Measurements from ENCODE around the gene CCDC86.

The CCDC86 gene

DNA sequence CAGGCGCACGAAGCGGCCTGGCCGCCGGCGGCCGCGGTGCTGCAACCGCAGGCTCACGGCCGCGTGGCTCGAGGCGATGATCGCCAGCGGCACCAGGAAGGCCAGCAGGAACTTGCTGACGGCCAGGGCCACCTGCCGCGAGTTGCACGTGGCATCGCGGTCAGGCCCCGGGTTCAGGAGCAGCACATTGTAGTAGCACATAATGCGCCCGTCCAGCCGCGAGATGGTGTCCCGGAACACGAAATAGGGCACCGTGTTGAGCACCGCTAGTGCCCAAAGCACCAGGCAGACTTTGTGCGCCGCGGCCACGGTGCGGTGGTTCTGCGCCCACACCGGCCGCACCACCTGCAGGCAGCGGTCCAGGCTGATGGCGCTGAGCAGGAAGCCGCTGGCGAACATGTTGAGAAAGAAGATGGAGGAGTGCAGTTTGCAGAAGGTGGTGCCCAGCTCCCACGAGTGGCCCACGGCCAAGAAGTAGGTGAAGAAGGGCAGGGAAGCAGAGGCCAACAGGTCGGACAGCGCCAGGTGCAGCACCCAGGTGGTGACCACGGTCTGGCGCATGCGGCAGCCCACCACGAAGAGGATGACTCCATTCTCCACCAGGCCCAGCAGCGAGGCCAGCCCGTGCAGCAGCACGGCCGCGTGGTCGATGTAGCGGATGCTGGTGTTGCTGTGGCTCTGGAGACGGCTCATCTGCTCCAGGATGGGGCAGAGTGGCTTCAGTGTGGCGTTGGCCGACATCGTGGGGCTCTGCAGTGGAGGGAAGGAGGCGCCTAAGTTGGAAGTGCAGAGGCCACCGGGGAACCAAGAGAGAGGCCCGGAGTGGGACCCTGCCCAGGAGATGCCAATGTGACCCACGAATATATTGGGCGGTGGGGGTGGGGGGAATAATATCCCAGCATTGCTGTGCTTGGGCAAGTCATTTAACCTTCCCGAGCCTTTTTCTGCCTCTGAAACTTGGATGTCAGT is 11.4 kb downstream of the CCDC86 start:
- no peak for DNase-seq (ENCODE audit: low read depth)

DNA sequence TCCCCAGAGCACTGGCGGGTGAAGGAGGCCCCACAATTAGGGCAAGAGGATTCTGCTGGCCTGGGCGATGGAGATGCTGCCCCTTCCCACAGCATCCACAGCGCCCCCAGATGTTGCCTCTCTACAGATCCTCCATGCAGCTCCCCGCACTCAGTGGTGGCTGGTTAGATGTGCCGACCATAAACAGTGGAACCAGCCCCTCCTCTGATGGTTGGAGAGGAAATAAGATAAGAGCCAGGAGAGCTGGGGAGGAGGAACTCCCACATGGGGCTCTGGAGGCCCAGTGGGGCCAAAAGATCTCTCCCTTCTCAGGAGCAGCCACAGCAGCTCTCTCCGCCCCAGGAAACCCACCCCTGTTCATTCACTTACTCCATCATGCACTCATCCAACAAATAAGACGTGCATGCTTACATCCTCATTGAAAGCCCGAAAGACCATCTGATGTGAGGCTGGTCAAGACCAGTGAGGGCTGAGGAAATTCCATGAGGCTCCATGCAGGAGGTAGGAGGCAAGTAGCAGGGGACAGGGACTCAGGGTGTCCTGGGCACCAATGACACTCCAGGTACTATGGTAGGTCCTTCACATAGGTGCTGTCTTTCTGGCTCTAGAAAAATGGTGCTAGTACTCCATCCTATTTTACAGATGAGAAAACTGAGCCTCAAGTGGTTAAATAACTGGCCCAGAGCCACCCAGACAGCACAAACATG is 12.4 kb downstream of the CCDC86 start:
- DNase-seq (ENCODE audit: low read depth), result no peak

DNA sequence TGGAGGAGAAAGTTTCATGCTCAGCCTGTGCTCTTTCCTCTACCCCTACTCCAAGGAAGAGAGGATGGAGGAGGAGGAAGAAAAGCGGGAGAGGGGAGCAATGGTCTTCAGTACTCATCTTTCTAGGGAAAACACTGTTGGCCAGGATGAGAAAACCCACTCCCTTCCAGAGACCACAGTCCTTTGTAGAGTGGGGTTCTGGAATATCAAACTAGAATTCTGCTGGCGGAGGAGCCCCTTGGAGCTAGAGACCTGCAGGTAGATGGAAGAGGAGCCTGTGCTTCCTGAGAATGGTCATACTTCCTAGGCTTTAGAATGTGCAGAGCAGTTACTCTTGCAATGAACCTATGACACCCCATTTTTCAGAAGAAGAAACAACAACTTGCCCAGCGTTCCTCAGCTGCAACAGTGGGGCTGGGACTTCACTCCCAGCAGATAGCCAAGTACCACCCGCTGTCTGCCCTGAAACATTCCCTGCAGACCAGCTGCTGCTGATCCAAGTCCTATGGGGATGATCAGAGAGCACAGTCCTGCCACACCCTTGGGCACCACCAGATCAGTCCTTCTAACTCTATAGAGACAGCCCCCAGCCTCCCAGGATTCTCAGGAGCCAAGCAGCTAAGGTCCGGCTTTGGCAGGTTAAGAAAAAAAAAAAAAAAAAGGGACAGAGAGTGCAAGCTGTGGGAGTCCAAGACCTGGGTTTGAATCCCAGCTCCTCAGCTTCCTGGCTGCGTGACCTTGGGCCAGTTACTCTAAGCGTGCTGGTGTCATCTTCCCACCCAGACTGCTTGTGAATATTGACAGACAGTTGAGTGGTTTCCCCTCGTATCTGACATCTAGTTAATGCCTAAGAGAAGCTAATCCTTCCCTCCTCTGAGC is 13.2 kb downstream of the CCDC86 start:
- no peak for DNase-seq (ENCODE audit: low read depth)

DNA sequence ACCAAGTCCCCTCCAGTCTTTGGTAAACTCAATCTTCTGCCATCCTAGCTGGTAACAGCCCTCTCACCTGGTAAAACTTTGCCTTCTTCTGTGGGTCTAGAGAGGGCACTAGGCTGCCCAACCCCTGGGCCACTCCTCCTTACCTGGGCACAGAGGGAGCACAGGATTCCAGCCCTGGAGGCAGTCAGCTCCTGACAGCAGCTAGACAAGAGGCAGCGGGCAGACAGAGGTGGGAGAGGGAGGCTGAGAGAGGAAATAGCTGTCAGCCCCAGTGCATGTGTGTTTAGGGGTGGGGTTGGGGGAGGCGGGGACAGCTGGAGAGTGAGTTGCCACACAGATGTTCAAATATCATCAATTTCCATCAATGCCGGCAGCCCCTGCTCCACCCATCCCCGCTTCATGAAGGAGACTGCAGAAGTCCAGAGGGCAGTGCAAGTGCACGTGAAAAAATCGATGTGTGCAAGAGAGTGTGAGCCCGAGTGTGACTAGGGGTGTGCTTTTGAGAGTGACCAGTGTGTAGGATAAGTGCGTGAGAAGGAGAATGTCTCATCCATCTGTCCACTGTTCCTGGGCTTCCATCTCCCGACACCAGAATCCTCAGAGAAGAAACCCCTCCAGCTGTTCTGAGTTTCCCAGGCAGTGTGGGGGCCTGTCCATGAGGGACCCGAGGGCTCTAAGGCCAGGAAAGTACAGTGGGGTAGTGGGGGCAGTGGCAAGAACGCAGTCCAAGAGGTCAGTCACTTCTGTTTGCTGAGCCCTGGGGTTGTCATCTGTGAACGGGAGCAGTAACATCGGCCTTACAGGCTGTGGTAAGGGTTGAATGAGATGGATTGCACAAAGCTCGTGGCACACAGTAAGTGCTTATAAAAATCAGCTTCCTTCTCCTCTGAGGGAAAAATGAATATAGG is 14.1 kb downstream of the CCDC86 start, which contains the start of gene PTGDR2:
PTGDR2 (minus strand) TSS at position 225 of the 908 bp plus-strand sequence. CDS start 2,228 bp downstream, outside the sequence.
- DNase-seq (ENCODE audit: low read depth), result no peak

DNA sequence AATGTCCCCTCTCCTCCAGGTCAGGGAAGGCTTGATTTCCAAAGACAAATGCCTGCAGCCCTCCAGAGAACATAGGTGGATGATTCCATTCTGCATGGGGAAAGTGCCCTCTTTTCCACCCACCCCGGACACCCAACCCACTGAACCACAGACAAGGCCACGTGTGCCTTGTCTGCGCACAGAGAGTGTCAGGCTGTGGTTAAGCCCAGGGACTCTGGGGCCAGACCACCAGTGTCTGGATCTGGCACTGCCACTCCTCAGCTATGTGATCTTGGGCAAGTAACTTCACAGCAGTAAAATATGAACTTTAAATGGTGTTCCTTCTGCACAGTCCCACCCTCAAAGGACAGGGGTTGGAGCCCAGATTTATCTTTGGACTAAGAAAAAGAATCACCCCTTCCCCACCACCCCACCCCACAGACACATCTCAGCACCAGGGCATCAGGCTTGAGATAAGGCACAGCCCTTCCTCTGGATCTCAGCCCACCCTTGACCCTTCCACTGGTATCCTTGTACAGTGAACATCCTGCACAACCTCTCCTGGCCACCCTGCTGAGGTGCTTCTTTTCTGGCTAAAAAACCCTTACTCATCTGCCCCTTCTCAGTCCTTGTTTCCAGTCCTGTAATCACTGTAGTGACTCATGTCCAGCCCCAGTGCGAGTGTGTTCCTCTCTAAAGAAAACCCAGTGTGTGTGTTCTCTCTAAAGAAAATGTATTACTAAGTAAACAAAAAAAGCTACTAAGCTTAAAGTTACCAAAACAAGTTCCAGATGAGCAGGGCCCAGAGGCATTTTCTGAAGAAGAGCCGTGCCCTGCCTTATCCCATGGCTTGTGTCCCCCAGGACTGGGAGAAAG is 15.7 kb downstream of the CCDC86 start:
- no peak for DNase-seq (ENCODE audit: low read depth)

DNA sequence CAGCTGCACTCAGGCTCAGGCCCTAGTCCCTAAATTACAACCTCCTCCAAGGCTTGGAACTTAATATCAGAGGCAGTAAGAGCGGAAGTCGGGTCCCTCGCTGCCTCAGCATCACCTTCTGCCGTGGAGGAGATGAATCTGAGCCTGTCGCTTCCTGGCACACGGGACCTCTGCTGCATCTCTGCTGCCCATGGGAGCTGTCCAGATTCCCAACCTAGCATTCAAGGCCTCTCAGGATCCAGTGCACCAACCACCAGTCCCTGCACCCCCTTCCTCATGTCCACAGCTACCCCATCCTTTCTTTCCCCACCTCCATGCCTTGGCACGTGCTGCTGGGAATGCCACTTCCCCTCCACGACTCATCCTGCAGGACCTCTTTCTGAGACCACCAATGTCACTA is 16.3 kb downstream of the CCDC86 start:
- DNase-seq (ENCODE audit: low read depth), result no peak

DNA sequence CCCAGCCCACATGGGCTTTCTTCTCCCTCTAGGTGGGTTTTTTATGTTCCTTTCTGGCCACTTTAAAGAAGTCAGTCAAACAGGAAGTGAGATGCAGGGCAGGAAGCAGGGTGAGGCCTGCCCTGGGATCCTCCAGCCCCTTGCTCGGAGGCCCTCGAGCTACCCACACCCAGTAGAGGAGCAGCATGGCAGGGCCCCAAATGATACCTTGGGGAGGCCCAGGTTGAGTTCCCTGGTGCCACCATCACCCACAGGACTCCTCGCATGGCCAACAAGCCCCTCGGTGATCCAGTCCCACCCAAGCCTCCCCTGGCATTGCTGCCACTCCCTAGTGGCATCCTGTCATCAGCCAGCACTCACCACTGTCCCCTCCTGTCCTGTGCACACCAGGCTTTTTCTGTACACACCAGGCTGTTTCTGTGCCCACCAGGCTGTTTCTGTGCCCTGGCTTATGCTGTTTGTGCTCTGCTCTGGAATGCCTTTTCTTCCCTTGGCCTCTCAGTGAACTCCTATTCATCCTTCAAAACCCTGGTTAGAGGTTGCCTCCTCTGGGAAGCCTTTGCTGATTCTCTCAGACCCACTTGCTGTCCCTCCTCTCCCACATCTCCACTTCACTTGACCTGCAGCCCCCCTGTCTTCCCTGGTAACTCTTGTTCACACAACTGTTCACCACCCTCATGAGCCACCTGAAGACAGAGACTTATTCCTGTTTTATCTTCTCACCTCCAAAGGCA is 17.0 kb downstream of the CCDC86 start:
- DNase-seq (ENCODE audit: low read depth), result no peak

DNA sequence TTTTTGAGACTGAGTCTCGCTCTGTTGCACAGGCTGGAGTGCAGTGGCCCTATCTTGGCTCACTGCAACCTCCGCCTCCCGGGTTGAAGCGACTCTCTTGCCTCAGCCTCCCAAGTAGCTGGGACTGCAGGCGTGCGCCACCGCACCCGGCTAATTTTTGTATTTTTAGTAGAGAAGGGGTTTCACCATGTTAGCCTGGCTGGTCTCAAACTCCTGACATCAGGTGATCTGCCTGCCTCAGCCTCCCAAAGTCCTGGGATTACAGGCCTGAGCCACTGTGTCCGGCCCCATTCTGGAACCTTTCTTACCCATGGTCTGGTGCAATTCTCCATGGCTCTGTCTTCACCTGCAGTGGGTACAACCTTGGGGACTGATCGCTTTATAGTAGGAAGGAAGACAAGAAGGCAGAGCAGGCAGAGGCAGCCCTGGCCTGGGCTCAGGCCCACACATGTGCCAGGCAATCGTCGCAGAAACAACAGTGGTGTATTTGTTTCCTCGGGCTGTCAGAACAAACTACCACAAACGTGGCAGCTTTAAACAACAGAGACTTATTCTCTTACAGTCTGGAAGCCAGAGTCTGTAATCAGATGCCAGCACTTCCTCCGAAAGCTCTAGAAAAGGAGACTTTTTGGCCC is 17.8 kb downstream of the CCDC86 start:
- no peak for DNase-seq (ENCODE audit: low read depth)

DNA sequence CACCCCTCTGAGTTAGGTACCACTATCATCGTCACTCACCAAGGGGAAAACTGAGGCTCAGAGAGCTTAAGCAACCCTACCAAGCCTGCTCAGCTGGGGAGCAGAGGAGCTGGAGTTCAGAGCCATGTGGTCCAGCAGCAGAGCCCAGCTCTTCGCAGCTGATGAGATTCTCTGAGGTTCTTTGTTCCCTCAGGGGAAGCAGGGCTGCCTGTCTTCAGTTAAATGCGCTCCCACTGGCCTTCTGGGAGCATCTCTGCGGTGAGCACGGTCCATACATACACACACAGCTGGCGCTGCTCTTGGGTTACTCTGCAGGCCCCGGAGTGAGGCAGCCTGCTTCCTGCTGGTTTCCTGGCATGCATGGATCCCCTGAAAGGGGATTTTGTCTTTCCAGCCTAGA is 19.0 kb downstream of the CCDC86 start:
- DNase-seq (ENCODE audit: low read depth), result no peak

DNA sequence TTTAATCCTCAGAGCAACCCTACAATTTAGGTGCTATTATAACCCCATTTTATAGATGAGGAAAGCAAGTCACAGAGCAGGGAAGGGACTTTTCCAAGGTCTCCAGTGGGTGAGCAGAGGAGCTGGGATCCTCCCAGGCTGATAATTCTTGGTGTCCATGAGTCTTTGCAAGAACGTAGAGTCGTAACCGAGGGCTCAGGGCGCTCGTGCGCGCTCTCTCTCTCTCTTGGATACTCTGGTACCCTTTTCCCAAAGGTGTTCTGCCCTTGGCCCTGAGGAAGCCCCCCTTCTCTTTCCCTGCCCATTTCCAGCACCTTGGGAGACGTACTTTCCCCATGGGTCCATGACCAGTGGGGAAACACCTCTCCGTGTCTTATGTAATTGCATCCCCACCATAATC is 20.3 kb downstream of the CCDC86 start:
- DNase-seq (ENCODE audit: low read depth), result no peak

DNA sequence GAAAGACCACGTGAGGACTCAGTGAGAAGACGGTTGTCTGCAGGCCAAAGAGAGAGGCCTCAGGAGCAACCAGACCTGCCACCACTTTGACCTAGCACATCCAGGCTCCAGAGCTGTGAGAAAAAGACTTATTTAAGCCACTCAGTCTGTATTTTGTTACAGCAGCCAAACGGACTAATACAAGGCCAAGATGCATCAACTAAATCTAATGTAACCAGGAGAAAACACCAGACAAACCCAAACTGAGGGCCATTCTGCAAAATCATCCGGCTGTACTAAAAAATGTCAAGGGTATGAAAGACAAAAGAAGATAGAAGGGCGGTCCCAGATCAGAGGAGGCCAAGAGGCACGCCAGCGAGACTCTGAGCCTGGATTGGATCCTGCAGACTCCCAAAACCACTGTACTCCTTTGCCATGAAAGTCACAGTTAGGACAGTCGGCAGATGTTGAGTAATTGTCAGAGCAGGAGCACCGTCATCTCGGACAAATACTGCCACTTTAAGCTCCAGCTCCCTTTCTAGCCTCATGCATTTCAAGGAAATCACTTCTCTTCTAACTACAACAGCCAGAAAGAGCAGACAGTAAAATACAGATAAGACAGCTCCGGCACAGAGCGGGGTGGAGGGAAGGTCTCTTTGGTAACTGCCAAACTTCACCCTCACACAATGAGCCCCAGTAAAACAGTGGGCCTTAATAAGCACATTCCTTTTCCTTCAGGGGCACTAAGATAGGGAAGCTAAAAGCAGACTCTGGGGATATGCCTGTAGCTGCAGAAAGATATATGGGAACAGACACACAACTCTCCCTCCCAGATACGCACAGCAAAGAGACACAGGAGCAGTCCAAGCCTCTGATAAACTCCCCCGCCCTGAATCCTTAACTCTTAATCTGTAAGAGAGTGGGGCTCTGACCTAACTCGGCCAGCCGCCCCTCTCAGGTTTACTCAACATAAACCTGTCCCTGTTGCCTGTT is 21.9 kb downstream of the CCDC86 start:
- DNase-seq (ENCODE audit: low read depth), result no peak

DNA sequence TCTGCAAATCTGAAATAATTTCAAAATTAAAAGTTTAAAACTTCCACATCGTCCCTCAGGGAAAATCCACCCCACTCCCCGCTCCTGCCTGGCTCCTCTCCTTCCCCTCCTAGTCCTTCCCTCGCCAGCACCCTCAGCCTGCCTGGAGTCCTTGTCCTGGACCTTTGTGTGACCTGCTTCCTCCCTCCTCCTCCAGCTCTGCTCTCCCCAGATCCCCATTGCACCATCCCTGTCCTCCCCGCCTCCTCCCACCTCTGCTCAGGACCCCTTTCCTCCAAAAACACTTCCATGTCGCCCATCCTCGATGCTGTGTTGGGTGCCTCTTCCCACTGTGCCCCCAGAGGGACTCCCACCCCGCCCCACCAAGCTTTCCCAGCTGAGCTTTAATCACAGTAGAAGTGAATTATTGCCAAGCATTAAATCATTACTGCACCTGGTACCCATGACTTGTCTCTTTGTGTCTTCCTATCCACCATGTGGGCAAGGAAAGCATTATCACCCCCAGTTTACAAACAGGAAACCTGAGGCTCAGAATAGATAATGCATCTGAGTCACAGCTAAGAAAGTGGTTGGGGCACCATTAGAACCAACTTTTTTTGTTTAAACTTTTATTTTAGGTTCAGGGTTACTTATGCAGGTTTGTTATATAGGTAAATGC is 23.1 kb downstream of the CCDC86 start:
- DNase-seq (ENCODE audit: low read depth), result no peak

DNA sequence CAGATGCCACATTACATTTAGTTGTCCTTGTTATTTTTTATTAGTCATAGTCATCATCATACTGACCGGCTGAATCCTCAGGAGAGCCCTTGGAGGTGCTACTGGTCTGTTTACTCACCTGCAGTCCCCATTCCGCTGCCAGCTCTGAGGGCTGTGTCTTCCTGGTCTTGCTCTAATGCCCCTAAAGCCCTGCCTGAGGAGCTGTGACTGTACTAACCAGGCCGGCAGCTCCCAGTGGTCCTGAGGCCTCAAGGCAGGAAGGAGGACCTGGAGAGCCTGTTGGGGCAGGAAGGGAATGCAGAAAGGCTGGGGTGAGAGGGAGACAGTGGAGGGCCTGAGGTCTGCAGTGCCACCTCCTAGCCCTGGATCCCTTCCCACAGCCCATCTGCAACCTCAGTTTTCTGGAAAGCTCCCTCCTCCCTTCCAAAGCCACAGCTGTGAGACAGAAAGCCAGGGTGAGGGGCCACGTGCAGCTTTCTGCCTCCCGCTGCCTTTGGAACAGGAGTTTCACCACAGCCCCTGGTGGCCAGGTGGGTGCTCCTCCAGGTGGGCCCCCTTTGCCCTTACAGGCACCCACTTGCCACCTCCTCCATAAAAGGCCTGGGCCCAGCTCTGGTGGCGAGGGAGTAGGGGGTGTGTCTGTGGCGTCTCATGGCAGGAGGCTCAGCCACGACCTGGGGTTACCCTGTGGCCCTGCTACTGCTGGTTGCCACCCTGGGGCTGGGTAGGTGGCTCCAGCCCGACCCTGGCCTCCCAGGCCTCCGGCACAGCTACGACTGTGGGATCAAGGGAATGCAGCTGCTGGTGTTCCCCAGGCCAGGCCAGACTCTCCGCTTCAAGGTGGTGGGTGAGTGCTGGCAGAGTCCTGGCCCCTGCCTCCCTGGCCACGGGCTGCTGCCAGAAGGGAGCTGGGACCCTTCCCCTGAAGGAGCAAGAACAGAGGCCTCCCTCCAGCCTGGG is 25.3 kb downstream of the CCDC86 start, which contains the start of gene ZP1:
ZP1 (plus strand) TSS at position 632 of the 960 bp plus-strand sequence; CDS start at position 652, 20 bp downstream.
- no peak for DNase-seq (ENCODE audit: low read depth)

DNA sequence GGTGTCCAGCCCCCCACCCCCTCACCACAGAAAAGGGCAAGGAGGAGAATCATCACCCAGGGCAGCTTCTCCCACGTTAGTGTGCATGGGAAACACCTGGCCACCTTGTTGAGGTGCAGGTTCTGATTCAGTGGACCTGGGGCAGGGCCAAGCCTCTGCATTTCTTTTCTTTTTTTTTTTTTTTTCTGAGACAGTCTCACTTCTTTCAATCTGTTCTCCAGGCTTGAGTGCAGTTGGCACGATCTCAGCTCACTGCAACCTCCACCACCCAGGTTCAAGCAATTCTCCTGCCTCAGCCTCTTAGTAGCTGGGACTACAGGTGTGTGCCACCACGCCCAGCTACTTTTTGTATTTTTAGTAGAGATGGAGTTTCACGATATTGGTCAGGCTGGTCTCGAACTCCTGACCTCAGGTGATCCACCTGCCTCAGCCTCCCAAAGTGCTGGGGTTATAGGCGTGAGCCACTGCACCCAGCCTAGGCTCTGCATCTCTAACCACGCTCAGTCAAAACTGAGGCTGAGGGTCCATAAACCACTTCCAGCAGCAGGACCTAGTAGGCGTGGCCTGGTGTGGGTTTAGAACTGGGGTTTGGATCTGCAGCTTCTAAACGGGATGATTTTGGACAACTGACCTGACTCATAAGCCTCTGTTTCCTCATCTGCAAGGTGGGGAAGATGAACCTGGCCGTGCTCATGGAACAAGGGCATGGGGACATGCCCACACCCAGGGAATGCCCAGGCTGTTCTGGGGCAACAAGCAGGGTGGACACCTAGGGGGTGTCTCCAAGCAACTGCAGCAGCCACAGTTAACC is 26.2 kb downstream of the CCDC86 start:
- no peak for DNase-seq (ENCODE audit: low read depth)
